Suprapubic skin (tissue), 4 donors: ENCODE data around the gene DOK5. TPM values are rescaled to one million over a fixed set of nuclear protein-coding genes. Genes with fewer than 3 reads are reported as not detected.

Experiments
- DNase-seq, 2 donors: peaks; one replicate each; pipeline ENCODE4 v3.0.0-alpha.2; 2019; ENCODE audit warnings: low spot score in 2 of 2
- H3K27ac ChIP-seq: fragments of 200-600 bp; sonication (generic); one replicate; pipeline ENCODE4 v1.5.1; 2019
- H3K27me3 ChIP-seq: fragments of 200-600 bp; sonication (generic); one replicate; pipeline ENCODE4 v1.5.1; 2019
- H3K36me3 ChIP-seq: fragments of 200-600 bp; sonication (generic); one replicate; pipeline ENCODE4 v1.5.1; 2019
- H3K4me1 ChIP-seq: fragments of 200-600 bp; sonication (generic); one replicate; pipeline ENCODE4 v1.5.1; 2019
- H3K4me3 ChIP-seq: fragments of 200-600 bp; sonication (generic); one replicate; pipeline ENCODE4 v1.5.1; 2019; ENCODE audit warnings: mild to moderate bottlenecking
- H3K9me3 ChIP-seq: fragments of 200-600 bp; sonication (generic); one replicate; pipeline ENCODE4 v1.5.1; 2019
- CTCF ChIP-seq, 2 donors: fragments of 200-600 bp in 1 of 2; fragments of 450-650 bp in 1 of 2; sonication (generic) in 1 of 2; IDR thresholded peaks; one replicate each; pipeline ENCODE4 v1.5.1; 2016 to 2019; ENCODE audit warnings: antibody characterized with exemption in 2 of 2, mild to moderate bottlenecking in 1 of 2, moderate library complexity in 1 of 2
- EP300 ChIP-seq: sonication (generic); formaldehyde crosslinking; IDR thresholded peaks from one replicate; pipeline ENCODE4 v1.6.1; 2017; ENCODE audit warnings: antibody characterized with exemption
- POLR2A ChIP-seq, 2 donors: fragments of 450-650 bp; IDR thresholded peaks; one replicate each; pipeline ENCODE4 v1.6.1; 2017; ENCODE audit warnings: antibody characterized with exemption in 2 of 2, mild to moderate bottlenecking in 2 of 2, moderate library complexity in 2 of 2
- POLR2AphosphoS5 ChIP-seq, 3 donors: sonication (generic); formaldehyde crosslinking; IDR thresholded peaks; one replicate each; pipeline ENCODE4 v1.6.1; 2017; ENCODE audit warnings: antibody characterized with exemption in 3 of 3
- WGBS: methylation state at CpG from one replicate; pipeline ENCODE4 v1.1.5; 2018; 5-methylcytosine and 5-hydroxymethylcytosine counted together
- total RNA-seq, 4 donors: library from RNA; depleted of rRNA; stranded (reverse); fragments of >200 nt; gene quantifications; one replicate each; pipeline ENCODE4 v1.1.0, GENCODE V29; 2016

Gene DOK5
- total RNA-seq, 4 donors from 2014 or later: 0.23 to 1.2 (median 0.89) TPM; not detected in 1

GRCh38 chr20:54680439-54680838 lies 205.0 kb downstream of the DOK5 start:
- DNase-seq: no peak
- H3K27ac ChIP-seq: no peak overlapping the region
- H3K27me3 ChIP-seq: peaks cover 8% of the 10 kb centered on the region
- H3K4me1 ChIP-seq: no peaks in the 10 kb centered on the region
- H3K36me3 ChIP-seq: no peaks in the 10 kb centered on the region
- H3K4me3 ChIP-seq: no peak overlapping the region
- WGBS: 35% methylated on average over 5 of the region's 5 CpGs
- TF ChIP-seq EP300 (no peak), CTCF (IDR thresholded peaks at IDR 0.05) (no peak), POLR2A (IDR thresholded peaks at IDR 0.05) (no peak), POLR2AphosphoS5 (IDR thresholded peaks at IDR 0.05) (no peak)
- H3K9me3 ChIP-seq: no peaks in the 10 kb centered on the region

- peaks cover 8% of the 10 kb centered on the region for H3K27me3 ChIP-seq
- no peak overlapping the region for H3K4me3 ChIP-seq
- no peaks in the 10 kb centered on the region for H3K36me3 ChIP-seq
- H3K9me3 ChIP-seq: no peaks in the 10 kb centered on the region
- H3K4me1 ChIP-seq: no peaks in the 10 kb centered on the region
- H3K27ac ChIP-seq: no peak overlapping the region
- TF ChIP-seq POLR2A (IDR thresholded peaks at IDR 0.05) (no peak), CTCF (IDR thresholded peaks at IDR 0.05) (peak; percentile 8 to 52), POLR2AphosphoS5 (IDR thresholded peaks at IDR 0.05) (no peak), EP300 (no peak)
- no peak for DNase-seq
- 11% methylated on average over 14 of the region's 14 CpGs for WGBS
Observed at GRCh38 chr20:54680872-54681619, 205.7 kb downstream of the DOK5 start.

- Histone ChIP-seq H3K4me3 (no peak overlapping the region), H3K36me3 (no peaks in the 10 kb centered on the region), H3K27me3 (peaks cover 8% of the 10 kb centered on the region), H3K9me3 (no peaks in the 10 kb centered on the region), H3K4me1 (no peaks in the 10 kb centered on the region), H3K27ac (no peak overlapping the region)
- DNase-seq: no peak
- 25% methylated on average over 6 of the region's 6 CpGs for WGBS
- no peak for TF ChIP-seq EP300
- no peak for TF ChIP-seq POLR2A (IDR thresholded peaks at IDR 0.05)
Observed at GRCh38 chr20:54681869-54682268, 206.5 kb downstream of the DOK5 start.

- WGBS: 88% methylated on average over 1 of the region's 1 CpG
- no peaks in the 10 kb centered on the region for H3K4me1 ChIP-seq
- no peak for TF ChIP-seq EP300
- no peak for TF ChIP-seq POLR2AphosphoS5 (IDR thresholded peaks at IDR 0.05)
- TF ChIP-seq POLR2A (IDR thresholded peaks at IDR 0.05): no peak
- no peak for TF ChIP-seq CTCF (IDR thresholded peaks at IDR 0.05)
Observed at GRCh38 chr20:54688476-54688875, 213.1 kb downstream of the DOK5 start.

GRCh38 chr20:54690323-54690722 lies 214.9 kb downstream of the DOK5 start:
- Histone ChIP-seq H3K27me3 (peaks cover 5% of the 10 kb centered on the region), H3K4me1 (no peaks in the 10 kb centered on the region), H3K27ac (no peak overlapping the region), H3K4me3 (no peak overlapping the region), H3K36me3 (no peaks in the 10 kb centered on the region), H3K9me3 (no peaks in the 10 kb centered on the region)
- TF ChIP-seq CTCF (IDR thresholded peaks at IDR 0.05): no peak
- no peak for TF ChIP-seq EP300
- TF ChIP-seq POLR2AphosphoS5 (IDR thresholded peaks at IDR 0.05): no peak
- TF ChIP-seq POLR2A (IDR thresholded peaks at IDR 0.05): no peak
- no peak for DNase-seq
- 79% methylated on average over 3 of the region's 3 CpGs for WGBS

More at GRCh38 chr20:54688476-54688875, 213.1 kb downstream of the DOK5 start:
- no peaks in the 10 kb centered on the region for H3K36me3 ChIP-seq
- no peaks in the 10 kb centered on the region for H3K9me3 ChIP-seq
- no peak overlapping the region for H3K4me3 ChIP-seq
- DNase-seq: no peak
- no peak overlapping the region for H3K27ac ChIP-seq
- H3K27me3 ChIP-seq: peaks cover 9% of the 10 kb centered on the region
